Body of pancreas (tissue), 4 donors: Measurements from ENCODE around the gene SNAI3.

Experiments used
- CTCF ChIP-seq, 7 experiments: fragments of 450-650 bp in 4 of 7; fragments of 200-600 bp in 3 of 7; sonication (generic) in 3 of 7; IDR thresholded peaks; one replicate each; pipeline ENCODE4 v1.5.1; 2016 to 2019; ENCODE audit warnings: antibody characterized with exemption in 7 of 7
- POLR2A ChIP-seq, 3 donors: fragments of 450-650 bp; IDR thresholded peaks; one replicate each; pipeline ENCODE4 v1.6.1; 2016; ENCODE audit warnings: antibody characterized with exemption in 3 of 3, mild to moderate bottlenecking in 2 of 3

DNA sequence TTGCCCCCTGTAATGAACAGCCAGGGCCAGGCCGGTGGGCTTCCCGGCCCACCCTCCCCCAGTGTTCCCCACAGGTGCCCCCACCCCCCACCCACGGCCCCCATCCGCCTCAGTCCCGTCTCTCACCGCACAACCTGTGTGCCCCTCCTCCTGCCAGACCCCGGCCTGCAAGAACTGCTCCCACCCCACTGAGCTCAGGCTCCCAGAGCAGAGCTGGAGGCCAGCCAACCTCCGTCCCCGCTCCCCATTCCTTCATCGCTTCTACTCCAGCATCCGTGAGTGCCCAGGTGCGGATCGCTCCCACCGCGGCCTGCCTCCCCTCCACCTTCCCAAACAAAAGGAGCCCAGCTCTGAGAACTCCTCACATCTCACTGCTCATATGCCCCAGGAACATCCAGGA is 27.6 kb downstream of the SNAI3 start:
- TF ChIP-seq CTCF (IDR thresholded peaks at IDR 0.05), result no peak
- no peak for TF ChIP-seq POLR2A (IDR thresholded peaks at IDR 0.05)
